Measurements from ENCODE around the gene PPFIA2. TPM values are rescaled to one million over a fixed set of nuclear protein-coding genes. Genes with fewer than 3 reads are reported as not detected.

PPFIA2 gene
- polyA plus RNA-seq (2013, experiment 1 of 2) = 0.40 TPM
- 1.1 TPM for polyA plus RNA-seq (2013, experiment 2 of 2)

GRCh38 chr12:81759190-81760051 is at the start of gene PPFIA2:
Gene PPFIA2 (minus strand): TSS chr12:81759350.
- Histone ChIP-seq H3K9me3 (ENCODE audit: insufficient read depth, low read depth, low read length) (no peaks in the 10 kb centered on the region), H3K36me3 (ENCODE audit: insufficient read depth, low read length) (no peaks in the 10 kb centered on the region), H3K27ac (ENCODE audit: low read depth, low read length) (no peak within 1 kb of the TSS), H3K4me1 (ENCODE audit: insufficient read depth, low read length) (no peaks in the 10 kb centered on the region), H3K9ac (ENCODE audit: low read depth, low read length) (no peak within 1 kb of the TSS; the same call in 1 of the 2 replicates), H3K4me3 (ENCODE audit: low read length) (peak within 1 kb of the TSS; percentile 62), H3K27me3 (ENCODE audit: insufficient read depth, low read length) (peaks cover 52% of the 10 kb centered on the region)
- WGBS = 8% methylated on average over 33 of the region's 34 CpGs

- Histone ChIP-seq H3K4me3 (ENCODE audit: low read length) (no peak overlapping the region), H3K36me3 (ENCODE audit: insufficient read depth, low read length) (no peaks in the 10 kb centered on the region), H3K9me3 (ENCODE audit: insufficient read depth, low read depth, low read length) (no peaks in the 10 kb centered on the region), H3K27ac (ENCODE audit: low read depth, low read length) (peak overlapping the region; percentile 67; the same call in 1 of the 2 replicates), H3K9ac (ENCODE audit: low read depth, low read length) (peak overlapping the region; percentile 38; the same call in 1 of the 2 replicates), H3K4me1 (ENCODE audit: insufficient read depth, low read length) (peaks cover 32% of the 10 kb centered on the region), H3K27me3 (ENCODE audit: insufficient read depth, low read length) (no peaks in the 10 kb centered on the region)
- 80% methylated on average over 7 of the region's 8 CpGs for WGBS
Measured at GRCh38 chr12:81800298-81801148, 41.4 kb upstream of the PPFIA2 start.

- Histone ChIP-seq H3K4me3 (ENCODE audit: low read length) (no peak overlapping the region), H3K9me3 (ENCODE audit: insufficient read depth, low read depth, low read length) (no peaks in the 10 kb centered on the region), H3K9ac (ENCODE audit: low read depth, low read length) (no peak overlapping the region), H3K27ac (ENCODE audit: low read depth, low read length) (peak overlapping the region; percentile 28; the same call in 1 of the 2 replicates), H3K4me1 (ENCODE audit: insufficient read depth, low read length) (peaks cover 32% of the 10 kb centered on the region), H3K36me3 (ENCODE audit: insufficient read depth, low read length) (no peaks in the 10 kb centered on the region), H3K27me3 (ENCODE audit: insufficient read depth, low read length) (no peaks in the 10 kb centered on the region)
- 62% methylated on average over 6 of the region's 6 CpGs for WGBS
Measured at GRCh38 chr12:81798294-81798693, 39.1 kb upstream of the PPFIA2 start.

- no peaks in the 10 kb centered on the region for H3K27me3 ChIP-seq (ENCODE audit: insufficient read depth, low read length)
Measured at GRCh38 chr12:81797100-81797499, 38.0 kb upstream of the PPFIA2 start.

GRCh38 chr12:81792666-81793065 is 33.5 kb upstream of the PPFIA2 start:
- H3K27ac ChIP-seq (ENCODE audit: low read depth, low read length) = no peak overlapping the region
- H3K4me1 ChIP-seq (ENCODE audit: insufficient read depth, low read length) = peaks cover 2% of the 10 kb centered on the region; the same call in 1 of the 2 replicates
- H3K9me3 ChIP-seq (ENCODE audit: insufficient read depth, low read depth, low read length) = no peaks in the 10 kb centered on the region
- H3K36me3 ChIP-seq (ENCODE audit: insufficient read depth, low read length) = no peaks in the 10 kb centered on the region
- H3K4me3 ChIP-seq (ENCODE audit: low read length) = no peak overlapping the region
- WGBS = 100% methylated on average over 1 of the region's 2 CpGs
- no peak overlapping the region for H3K9ac ChIP-seq (ENCODE audit: low read depth, low read length)
- no peaks in the 10 kb centered on the region for H3K27me3 ChIP-seq (ENCODE audit: insufficient read depth, low read length)

More at GRCh38 chr12:81797100-81797499, 38.0 kb upstream of the PPFIA2 start:
- no peak overlapping the region for H3K9ac ChIP-seq (ENCODE audit: low read depth, low read length)
- no peaks in the 10 kb centered on the region for H3K36me3 ChIP-seq (ENCODE audit: insufficient read depth, low read length)
- no peak overlapping the region for H3K27ac ChIP-seq (ENCODE audit: low read depth, low read length)
- peaks cover 32% of the 10 kb centered on the region for H3K4me1 ChIP-seq (ENCODE audit: insufficient read depth, low read length)
- H3K9me3 ChIP-seq (ENCODE audit: insufficient read depth, low read depth, low read length) = no peaks in the 10 kb centered on the region
- WGBS = 66% methylated on average over 3 of the region's 3 CpGs
- no peak overlapping the region for H3K4me3 ChIP-seq (ENCODE audit: low read length)

GRCh38 chr12:81779216-81779615 is 20.1 kb upstream of the PPFIA2 start:
- H3K9me3 ChIP-seq (ENCODE audit: insufficient read depth, low read depth, low read length) = no peaks in the 10 kb centered on the region
- H3K4me1 ChIP-seq (ENCODE audit: insufficient read depth, low read length) = no peaks in the 10 kb centered on the region
- H3K36me3 ChIP-seq (ENCODE audit: insufficient read depth, low read length) = no peaks in the 10 kb centered on the region
- no peak overlapping the region for H3K9ac ChIP-seq (ENCODE audit: low read depth, low read length)
- no peaks in the 10 kb centered on the region for H3K27me3 ChIP-seq (ENCODE audit: insufficient read depth, low read length)
- no peak overlapping the region for H3K27ac ChIP-seq (ENCODE audit: low read depth, low read length)
- H3K4me3 ChIP-seq (ENCODE audit: low read length) = no peak overlapping the region

- Histone ChIP-seq H3K4me1 (ENCODE audit: insufficient read depth, low read length) (no peaks in the 10 kb centered on the region), H3K9ac (ENCODE audit: low read depth, low read length) (no peak overlapping the region), H3K27me3 (ENCODE audit: insufficient read depth, low read length) (no peaks in the 10 kb centered on the region), H3K9me3 (ENCODE audit: insufficient read depth, low read depth, low read length) (no peaks in the 10 kb centered on the region), H3K4me3 (ENCODE audit: low read length) (no peak overlapping the region), H3K27ac (ENCODE audit: low read depth, low read length) (no peak overlapping the region), H3K36me3 (ENCODE audit: insufficient read depth, low read length) (no peaks in the 10 kb centered on the region)
- WGBS = 91% methylated on average over 1 of the region's 2 CpGs
Measured at GRCh38 chr12:81778719-81779118, 19.6 kb upstream of the PPFIA2 start.

GRCh38 chr12:81758421-81759189 is 545 bp downstream of the PPFIA2 start:
- H3K27me3 ChIP-seq (ENCODE audit: insufficient read depth, low read length) = peaks cover 52% of the 10 kb centered on the region
- H3K27ac ChIP-seq (ENCODE audit: low read depth, low read length) = no peak overlapping the region
- no peak overlapping the region; the same call in 1 of the 2 replicates for H3K9ac ChIP-seq (ENCODE audit: low read depth, low read length)
- H3K9me3 ChIP-seq (ENCODE audit: insufficient read depth, low read depth, low read length) = no peaks in the 10 kb centered on the region
- no peaks in the 10 kb centered on the region for H3K36me3 ChIP-seq (ENCODE audit: insufficient read depth, low read length)
- H3K4me3 ChIP-seq (ENCODE audit: low read length) = peak overlapping the region; percentile 62
- WGBS = under 1% methylated on average over 45 of the region's 50 CpGs
- H3K4me1 ChIP-seq (ENCODE audit: insufficient read depth, low read length) = no peaks in the 10 kb centered on the region

GRCh38 chr12:81757731-81758365 is 1.3 kb downstream of the PPFIA2 start:
- Histone ChIP-seq H3K9me3 (ENCODE audit: insufficient read depth, low read depth, low read length) (no peaks in the 10 kb centered on the region), H3K36me3 (ENCODE audit: insufficient read depth, low read length) (no peaks in the 10 kb centered on the region), H3K27me3 (ENCODE audit: insufficient read depth, low read length) (peaks cover 52% of the 10 kb centered on the region), H3K4me3 (ENCODE audit: low read length) (peak overlapping the region; percentile 62), H3K4me1 (ENCODE audit: insufficient read depth, low read length) (no peaks in the 10 kb centered on the region), H3K27ac (ENCODE audit: low read depth, low read length) (no peak overlapping the region), H3K9ac (ENCODE audit: low read depth, low read length) (no peak overlapping the region)
- WGBS = 11% methylated on average over 6 of the region's 7 CpGs

GRCh38 chr12:81729781-81730180 is 29.4 kb downstream of the PPFIA2 start:
- no peaks in the 10 kb centered on the region for H3K9me3 ChIP-seq (ENCODE audit: insufficient read depth, low read depth, low read length)
- no peaks in the 10 kb centered on the region for H3K36me3 ChIP-seq (ENCODE audit: insufficient read depth, low read length)
- WGBS = 91% methylated on average over 2 of the region's 2 CpGs

More at GRCh38 chr12:81729781-81730180, 29.4 kb downstream of the PPFIA2 start:
- H3K27ac ChIP-seq (ENCODE audit: low read depth, low read length) = no peak overlapping the region
- peaks cover 25% of the 10 kb centered on the region for H3K4me1 ChIP-seq (ENCODE audit: insufficient read depth, low read length)
- H3K27me3 ChIP-seq (ENCODE audit: insufficient read depth, low read length) = no peaks in the 10 kb centered on the region
- H3K4me3 ChIP-seq (ENCODE audit: low read length) = no peak overlapping the region
- H3K9ac ChIP-seq (ENCODE audit: low read depth, low read length) = no peak overlapping the region

Data from HUES64 (cell line).